ENCODE measurements around the gene CMTM6.

DNA sequence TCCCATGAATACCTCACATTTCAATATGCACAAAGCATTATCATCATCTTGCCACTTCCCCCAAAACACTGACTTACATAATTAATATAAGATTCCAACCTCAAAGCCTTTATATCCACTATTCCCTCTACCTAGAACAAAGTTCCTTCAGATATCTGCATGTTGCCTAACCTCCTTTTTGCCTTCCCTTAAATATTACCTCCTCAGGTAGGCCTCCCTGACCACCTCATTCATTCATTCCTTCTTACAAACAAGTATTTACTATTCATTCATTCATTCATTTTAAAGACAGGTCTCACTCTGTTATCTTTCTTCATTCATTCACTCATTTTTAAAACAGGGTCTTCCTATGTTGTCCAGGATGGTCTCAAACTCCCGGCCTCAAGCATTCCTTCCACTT is 49.4 kb upstream of the CMTM6 start:
- TF ChIP-seq POLR2A (IDR thresholded peaks at IDR 0.05) (no peak), EP300 (IDR thresholded peaks at IDR 0.05) (no peak)
- TF ChIP-seq, protein P1, sequence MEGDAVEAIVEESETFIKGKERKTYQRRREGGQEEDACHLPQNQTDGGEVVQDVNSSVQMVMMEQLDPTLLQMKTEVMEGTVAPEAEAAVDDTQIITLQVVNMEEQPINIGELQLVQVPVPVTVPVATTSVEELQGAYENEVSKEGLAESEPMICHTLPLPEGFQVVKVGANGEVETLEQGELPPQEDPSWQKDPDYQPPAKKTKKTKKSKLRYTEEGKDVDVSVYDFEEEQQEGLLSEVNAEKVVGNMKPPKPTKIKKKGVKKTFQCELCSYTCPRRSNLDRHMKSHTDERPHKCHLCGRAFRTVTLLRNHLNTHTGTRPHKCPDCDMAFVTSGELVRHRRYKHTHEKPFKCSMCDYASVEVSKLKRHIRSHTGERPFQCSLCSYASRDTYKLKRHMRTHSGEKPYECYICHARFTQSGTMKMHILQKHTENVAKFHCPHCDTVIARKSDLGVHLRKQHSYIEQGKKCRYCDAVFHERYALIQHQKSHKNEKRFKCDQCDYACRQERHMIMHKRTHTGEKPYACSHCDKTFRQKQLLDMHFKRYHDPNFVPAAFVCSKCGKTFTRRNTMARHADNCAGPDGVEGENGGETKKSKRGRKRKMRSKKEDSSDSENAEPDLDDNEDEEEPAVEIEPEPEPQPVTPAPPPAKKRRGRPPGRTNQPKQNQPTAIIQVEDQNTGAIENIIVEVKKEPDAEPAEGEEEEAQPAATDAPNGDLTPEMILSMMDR (IDR thresholded peaks at IDR 0.05), result no peak

Measured in upper lobe of left lung (tissue), 4 donors.